CD8-positive, alpha-beta memory T cell (primary cell): ENCODE results near the gene APBA2. TPM values are rescaled to one million over a fixed set of nuclear protein-coding genes. Genes with fewer than 3 reads are reported as not detected.

ENCODE experiments used
- CTCF ChIA-PET: fragments of 350-600 bp; sonication (Branson Sonifier 250); formaldehyde crosslinking; loops from one replicate; lab custom pipeline; 2021; ENCODE audit warnings: antibody characterized with exemption; lab: Charles Lee
- POLR2A ChIA-PET: fragments of 350-600 bp; sonication (Branson Sonifier 250); formaldehyde crosslinking; loops from one replicate; lab custom pipeline; 2021; ENCODE audit warnings: antibody characterized with exemption; lab: Charles Lee
- DNase-seq, 5 donors: peaks; one replicate each; pipeline versions ENCODE4 v3.0.0 to v3.0.0-alpha.2; 2020 to 2022; ENCODE audit warnings: mixed read lengths in 1 of 5
- H3K27ac ChIP-seq: one replicate; pipeline ENCODE4 v1.7.0; 2013; ENCODE audit warnings: low read depth, mild to moderate bottlenecking, low read length, moderate library complexity
- H3K27me3 ChIP-seq: 2 replicates; pipeline ENCODE4 v1.7.0; 2013; ENCODE audit warnings: low read length, mild to moderate bottlenecking; ENCODE audit not compliant: insufficient read depth, poor library complexity, severe bottlenecking
- H3K36me3 ChIP-seq: 2 replicates; pipeline ENCODE4 v1.7.0; 2013; ENCODE audit warnings: mild to moderate bottlenecking, low read length, moderate library complexity; ENCODE audit not compliant: insufficient read depth
- H3K4me1 ChIP-seq: 2 replicates; pipeline ENCODE4 v1.7.0; 2013; ENCODE audit warnings: mild to moderate bottlenecking, low read length, moderate library complexity; ENCODE audit not compliant: insufficient read depth
- H3K4me3 ChIP-seq: 2 replicates; pipeline ENCODE4 v1.7.0; 2013; ENCODE audit warnings: mild to moderate bottlenecking, low read length
- H3K9me3 ChIP-seq: 2 replicates; pipeline ENCODE4 v1.7.0; 2013; ENCODE audit warnings: mild to moderate bottlenecking, low read length
- H3K27ac Mint-ChIP-seq, 8 donors: one replicate each; pipeline ENCODE4 v1.8.0; 2020 to 2021; ENCODE audit warnings: mixed read lengths in 8 of 8, mild to moderate bottlenecking in 6 of 8, inconsistent platforms in 3 of 8, moderate library complexity in 3 of 8
- H3K27me3 Mint-ChIP-seq, 2 donors: one replicate each; pipeline ENCODE4 v1.8.0; 2020 to 2021; ENCODE audit warnings: mixed read lengths in 2 of 2, mild to moderate bottlenecking in 1 of 2, moderate library complexity in 1 of 2
- H3K36me3 Mint-ChIP-seq, 3 donors: one replicate each; pipeline ENCODE4 v1.8.0; 2020 to 2021; ENCODE audit warnings: mixed read lengths in 3 of 3, inconsistent platforms in 1 of 3, mild to moderate bottlenecking in 1 of 3
- H3K4me1 Mint-ChIP-seq, 3 donors: one replicate each; pipeline ENCODE4 v1.8.0; 2020 to 2021; ENCODE audit warnings: mixed read lengths in 3 of 3, inconsistent platforms in 1 of 3, mild to moderate bottlenecking in 1 of 3
- H3K4me3 Mint-ChIP-seq, 7 donors: one replicate each; pipeline ENCODE4 v1.8.0; 2020 to 2021; ENCODE audit warnings: mixed read lengths in 7 of 7, mild to moderate bottlenecking in 6 of 7, moderate library complexity in 4 of 7, inconsistent platforms in 2 of 7
- H3K9me3 Mint-ChIP-seq, 5 donors: one replicate each; pipeline ENCODE4 v1.8.0; 2020 to 2022; ENCODE audit warnings: mixed read lengths in 5 of 5, mild to moderate bottlenecking in 3 of 5, moderate library complexity in 2 of 5, inconsistent platforms in 1 of 5
- polyA plus RNA-seq: library from polyadenylated mRNA; unstranded; fragments of 300-500 nt; fragmentation: Illumina TruSeq; gene quantifications from one replicate; pipeline ENCODE4 v1.2.3, GENCODE V29; 2021
- total RNA-seq, 2 experiments: library from RNA; stranded (reverse); gene quantifications; one replicate each; pipeline ENCODE4 v1.2.3, GENCODE V29; 2021

APBA2 gene
- total and polyA plus RNA-seq, 3 experiments from 2014 or later = 15.7 to 38.8 (median 18.0) TPM

DNA sequence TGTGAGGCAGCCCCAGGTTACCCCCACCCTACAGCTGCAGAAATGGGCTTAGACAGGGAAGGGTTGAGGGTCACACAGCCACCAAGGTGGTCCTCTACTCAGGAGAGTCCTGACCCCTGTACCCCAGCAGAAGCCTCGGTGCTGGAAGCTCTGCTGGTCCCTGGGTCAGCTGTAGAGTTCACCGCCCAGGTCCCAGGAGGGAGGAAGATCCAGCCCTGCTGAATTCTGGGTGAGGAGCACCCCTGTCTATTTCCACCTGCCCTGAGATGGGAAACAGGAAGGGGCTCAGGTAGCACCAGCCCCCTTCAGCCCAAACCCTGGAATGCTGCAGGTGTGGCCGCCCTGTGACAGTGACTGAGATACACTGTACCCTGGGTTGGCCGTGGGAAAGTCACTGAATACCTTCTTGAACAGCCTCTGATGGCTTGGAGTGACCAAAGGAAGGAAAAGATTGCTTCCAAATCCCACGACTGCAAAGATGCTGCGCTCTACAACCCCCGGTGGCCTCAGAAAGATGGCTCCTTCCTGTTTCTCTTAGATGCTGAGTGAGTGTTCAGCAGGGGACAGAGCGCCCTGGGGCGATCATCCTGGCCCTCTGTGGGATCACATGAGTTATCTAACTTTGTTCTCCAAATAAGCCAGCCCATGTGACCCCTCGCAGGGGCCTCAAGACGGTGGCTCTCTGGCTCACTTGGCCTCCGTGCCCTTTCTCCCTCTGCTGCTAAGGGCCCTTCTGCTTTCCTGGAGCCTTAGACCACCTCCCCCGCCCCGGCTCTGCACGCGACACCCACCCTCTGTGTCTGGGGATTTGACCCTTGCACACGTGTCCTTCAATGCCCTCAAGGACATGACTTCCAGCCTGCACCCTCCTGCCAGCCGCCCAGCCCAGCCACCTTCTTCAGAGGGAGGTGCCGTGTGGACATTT, 242.0 kb downstream of the APBA2 start:
- H3K4me1 ChIP-seq = no peaks in the 10 kb centered on the region
- H3K36me3 ChIP-seq = no peaks in the 10 kb centered on the region
- no peaks in the 10 kb centered on the region for H3K36me3 Mint-ChIP-seq
- ChIA-PET CTCF (no interaction called here), POLR2A (no interaction called here)
- no peaks in the 10 kb centered on the region for H3K27me3 ChIP-seq
- peaks cover 0 to 8% (median 3%) of the 10 kb centered on the region in 3 donors for H3K4me1 Mint-ChIP-seq
- peak in 1 of 5 donors; percentile 10 for DNase-seq
- no peaks in the 10 kb centered on the region for H3K9me3 ChIP-seq
- no peak overlapping the region for H3K4me3 ChIP-seq
- peaks cover 0 to 8% of the 10 kb centered on the region in 2 donors for H3K27me3 Mint-ChIP-seq
- H3K9me3 Mint-ChIP-seq = no peaks in the 10 kb centered on the region
- peak overlapping the region in 1 of 8 donors; percentile 40 for H3K27ac Mint-ChIP-seq
- no peak overlapping the region for H3K27ac ChIP-seq
- peak overlapping the region in 1 of 7 donors; percentile 61 for H3K4me3 Mint-ChIP-seq

DNA sequence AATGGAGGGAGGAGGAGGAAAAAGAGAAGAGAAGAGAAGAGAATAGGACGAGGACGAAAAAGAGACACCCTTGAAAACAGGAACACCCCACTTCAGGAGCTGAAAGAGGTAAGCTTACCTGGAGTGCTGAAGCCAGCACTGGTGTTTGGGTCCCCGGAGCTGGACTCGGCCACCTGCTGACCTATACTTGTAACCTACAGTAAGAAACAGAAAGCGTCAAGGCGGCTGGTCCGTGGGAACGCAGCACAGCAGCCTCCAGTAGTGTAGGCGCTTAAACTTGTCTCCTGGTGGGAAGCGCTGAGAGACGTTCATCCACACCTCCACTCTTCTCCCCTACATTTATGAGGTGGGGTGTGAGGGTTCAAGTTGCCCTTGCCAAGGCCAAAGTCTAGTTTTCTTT, 242.9 kb downstream of the APBA2 start:
- peaks cover 0 to 8% (median 3%) of the 10 kb centered on the region in 3 donors for H3K4me1 Mint-ChIP-seq
- CTCF ChIA-PET = no interaction called here

DNA sequence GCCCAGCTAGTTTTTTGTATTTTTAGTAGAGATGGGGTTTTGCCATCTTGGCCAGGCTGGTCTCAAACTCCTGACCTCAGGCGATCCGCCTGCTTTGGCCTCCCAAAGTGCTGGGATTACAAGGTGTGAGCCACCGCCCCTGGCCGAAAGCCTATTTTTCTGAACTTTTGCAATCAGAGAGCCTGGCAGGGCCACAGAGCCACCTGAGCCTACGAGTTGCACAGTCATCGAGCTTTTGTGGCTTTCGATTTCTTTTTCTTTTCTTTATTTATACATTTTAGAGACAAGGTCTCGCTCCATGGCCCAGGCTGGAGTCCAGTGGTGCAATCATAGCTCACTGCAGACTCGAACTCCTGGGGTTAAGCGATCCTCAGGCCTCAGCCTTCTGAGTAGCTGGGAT, 243.4 kb downstream of the APBA2 start:
- no peak overlapping the region for H3K27ac Mint-ChIP-seq
- Histone ChIP-seq H3K9me3 (no peaks in the 10 kb centered on the region), H3K27ac (no peak overlapping the region), H3K27me3 (no peaks in the 10 kb centered on the region), H3K4me1 (no peaks in the 10 kb centered on the region), H3K36me3 (no peaks in the 10 kb centered on the region), H3K4me3 (no peak overlapping the region)
- H3K4me3 Mint-ChIP-seq = no peak overlapping the region
- no peaks in the 10 kb centered on the region for H3K9me3 Mint-ChIP-seq
- ChIA-PET POLR2A (no interaction called here), CTCF (no interaction called here)
- peak in 1 of 5 donors; percentile 10 for DNase-seq
- H3K4me1 Mint-ChIP-seq = peaks cover 0 to 8% (median 3%) of the 10 kb centered on the region in 3 donors
- H3K36me3 Mint-ChIP-seq = no peaks in the 10 kb centered on the region
- H3K27me3 Mint-ChIP-seq = peaks cover 10 to 20% of the 10 kb centered on the region in 2 donors

More for the DNA sequence above, 242.9 kb downstream of the APBA2 start:
- Histone ChIP-seq H3K36me3 (no peaks in the 10 kb centered on the region), H3K4me1 (no peaks in the 10 kb centered on the region), H3K27ac (no peak overlapping the region), H3K4me3 (no peak overlapping the region), H3K9me3 (no peaks in the 10 kb centered on the region), H3K27me3 (no peaks in the 10 kb centered on the region)
- H3K36me3 Mint-ChIP-seq = no peaks in the 10 kb centered on the region
- no peak overlapping the region for H3K27ac Mint-ChIP-seq
- H3K27me3 Mint-ChIP-seq = peaks cover 5 to 14% of the 10 kb centered on the region in 2 donors
- DNase-seq = peak in 1 of 5 donors; percentile 15
- POLR2A ChIA-PET = no interaction called here
- H3K4me3 Mint-ChIP-seq = no peak overlapping the region
- no peaks in the 10 kb centered on the region for H3K9me3 Mint-ChIP-seq

DNA sequence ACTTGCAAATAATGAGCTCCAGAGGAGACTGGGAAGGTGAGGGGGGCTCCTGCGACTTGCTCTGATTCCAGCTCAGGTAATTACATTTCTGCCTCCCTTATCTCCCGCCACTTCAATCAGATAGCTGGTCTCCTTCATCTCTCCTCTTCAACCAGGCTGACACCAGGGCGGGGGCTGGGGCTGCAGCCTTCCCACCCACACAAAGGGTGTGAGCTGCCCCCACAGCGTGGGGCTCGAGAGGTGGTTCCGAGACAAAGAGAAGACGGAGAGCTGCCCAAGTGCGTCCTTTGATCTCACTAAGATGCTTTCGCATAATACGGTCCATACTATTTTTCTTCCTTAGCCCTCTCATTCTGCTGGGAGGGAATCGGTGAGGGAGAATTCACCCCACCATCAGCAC, 244.2 kb downstream of the APBA2 start:
- H3K9me3 ChIP-seq = no peaks in the 10 kb centered on the region
- H3K27ac Mint-ChIP-seq = no peak overlapping the region
- peak in 1 of 5 donors; percentile 18 for DNase-seq
- peaks cover 10 to 21% of the 10 kb centered on the region in 2 donors for H3K27me3 Mint-ChIP-seq
- H3K36me3 ChIP-seq = no peaks in the 10 kb centered on the region
- H3K27ac ChIP-seq = no peak overlapping the region
- no peaks in the 10 kb centered on the region for H3K36me3 Mint-ChIP-seq
- ChIA-PET CTCF (no interaction called here), POLR2A (no interaction called here)
- no peak overlapping the region for H3K4me3 ChIP-seq
- H3K9me3 Mint-ChIP-seq = no peaks in the 10 kb centered on the region
- peaks cover 0 to 8% (median 3%) of the 10 kb centered on the region in 3 donors for H3K4me1 Mint-ChIP-seq
- no peaks in the 10 kb centered on the region for H3K4me1 ChIP-seq
- no peaks in the 10 kb centered on the region for H3K27me3 ChIP-seq
- no peak overlapping the region for H3K4me3 Mint-ChIP-seq

DNA sequence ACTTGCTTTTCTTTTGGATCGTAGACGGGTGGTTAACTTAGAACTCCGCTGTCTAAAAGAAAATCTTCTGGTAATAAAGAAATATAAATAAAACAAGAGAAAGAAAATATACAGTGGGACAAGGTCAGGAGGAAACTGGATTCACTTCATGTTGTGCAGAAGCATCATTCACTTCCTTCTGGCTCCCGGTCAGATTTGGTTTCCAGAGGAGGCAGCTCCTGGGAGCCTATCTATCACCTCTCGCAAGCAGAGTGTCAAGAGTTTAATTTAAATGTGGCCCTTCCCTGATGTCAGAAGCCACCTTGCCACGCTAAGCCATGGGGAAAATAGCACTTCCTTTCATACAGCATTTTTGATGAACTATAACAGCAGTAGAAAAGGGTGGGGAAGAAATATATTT, 244.7 kb downstream of the APBA2 start:
- ChIA-PET POLR2A (no interaction called here), CTCF (no interaction called here)
- no peaks in the 10 kb centered on the region for H3K36me3 ChIP-seq
- DNase-seq = peak in 1 of 5 donors; percentile 12
- Mint-ChIP-seq H3K27me3 (peaks cover 10 to 24% of the 10 kb centered on the region in 2 donors), H3K9me3 (no peaks in the 10 kb centered on the region), H3K36me3 (no peaks in the 10 kb centered on the region), H3K4me1 (peaks cover 0 to 8% (median 3%) of the 10 kb centered on the region in 3 donors), H3K27ac (peak overlapping the region in 1 of 8 donors; percentile 18), H3K4me3 (no peak overlapping the region)
- H3K9me3 ChIP-seq = no peaks in the 10 kb centered on the region
- H3K4me3 ChIP-seq = no peak overlapping the region
- H3K4me1 ChIP-seq = no peaks in the 10 kb centered on the region
- H3K27me3 ChIP-seq = no peaks in the 10 kb centered on the region
- H3K27ac ChIP-seq = no peak overlapping the region

DNA sequence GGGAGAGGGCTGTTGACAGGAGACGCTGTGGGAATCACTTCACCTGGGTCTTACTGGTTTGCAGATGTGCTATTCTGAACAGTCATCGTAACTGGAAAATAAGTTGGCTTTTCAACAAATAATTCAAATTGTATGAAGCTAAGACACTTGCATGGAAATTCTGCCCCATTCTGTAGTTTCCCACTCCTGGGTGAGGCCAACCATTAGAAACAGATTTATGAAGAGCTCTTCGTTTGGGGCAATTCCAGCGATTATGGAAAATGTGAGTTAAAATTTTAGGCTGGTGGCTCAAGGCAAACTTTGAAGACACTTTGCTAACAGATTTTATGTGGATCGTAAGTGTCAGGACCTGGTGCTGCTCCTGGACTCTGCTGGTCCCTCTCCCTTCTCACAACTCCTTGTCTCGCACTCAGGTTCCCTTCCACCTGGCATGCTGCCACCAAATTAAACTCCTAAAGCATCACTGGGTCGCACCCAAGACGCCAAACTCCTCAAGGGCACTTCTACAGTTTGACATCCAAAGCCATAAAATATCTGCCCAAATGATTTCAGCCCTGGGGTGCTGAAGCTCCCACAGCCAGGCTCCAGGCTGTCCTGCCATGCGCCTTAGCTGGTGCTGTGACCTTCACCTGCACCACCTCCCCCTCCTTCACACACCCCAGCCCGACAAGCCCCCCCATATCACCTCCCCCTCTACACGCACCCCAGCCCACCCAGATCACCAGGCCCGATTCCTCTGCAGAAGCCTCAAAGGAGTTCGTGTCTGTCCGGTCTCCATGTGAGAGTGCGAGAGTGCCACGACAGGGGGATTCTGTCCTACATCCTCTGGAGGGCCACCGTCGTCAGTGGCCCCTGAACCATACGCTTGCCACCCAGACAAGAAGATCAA, 245.4 kb downstream of the APBA2 start:
- Mint-ChIP-seq H3K4me1 (peaks cover 0 to 8% (median 3%) of the 10 kb centered on the region in 3 donors), H3K4me3 (peak overlapping the region in 2 of 7 donors; percentile 7 to 25), H3K27ac (peak overlapping the region in 2 of 8 donors; percentile 18 to 50), H3K9me3 (no peaks in the 10 kb centered on the region), H3K36me3 (no peaks in the 10 kb centered on the region), H3K27me3 (peaks cover 10 to 24% of the 10 kb centered on the region in 2 donors)
- Histone ChIP-seq H3K36me3 (no peaks in the 10 kb centered on the region), H3K27me3 (no peaks in the 10 kb centered on the region), H3K27ac (no peak overlapping the region), H3K9me3 (no peaks in the 10 kb centered on the region), H3K4me3 (no peak overlapping the region), H3K4me1 (no peaks in the 10 kb centered on the region)
- POLR2A ChIA-PET = no interaction called here
- DNase-seq = peak in 1 of 5 donors; percentile 34
- CTCF ChIA-PET = no interaction called here

DNA sequence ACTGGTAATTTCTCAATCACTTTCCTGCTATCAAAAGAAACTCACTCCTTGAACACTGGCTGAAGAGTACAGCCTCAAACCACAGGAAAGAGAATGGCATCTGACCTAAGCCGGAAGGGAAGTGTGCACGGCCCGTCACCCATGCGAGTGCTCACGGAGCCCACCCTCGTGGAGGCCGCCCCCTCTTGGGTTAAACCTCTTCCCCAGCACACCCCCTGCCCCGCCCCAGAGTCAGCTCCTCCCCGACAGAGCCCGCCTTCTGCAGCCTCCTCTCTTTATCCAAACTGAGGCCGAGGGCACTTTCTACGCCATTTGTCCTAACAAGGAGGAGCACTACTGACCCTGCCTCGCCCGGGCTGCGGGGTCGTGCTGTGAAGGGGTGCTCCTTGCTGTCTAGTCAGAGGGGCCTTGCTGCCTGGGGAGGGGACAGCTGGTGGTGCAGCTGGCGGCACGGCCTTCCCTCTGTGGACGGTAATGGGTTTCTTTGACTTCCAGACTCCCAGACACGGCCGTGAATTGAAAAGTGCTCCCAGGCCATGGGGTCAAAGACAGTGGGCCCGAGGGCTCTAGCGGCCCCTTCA, 246.2 kb downstream of the APBA2 start:
- no peaks in the 10 kb centered on the region for H3K36me3 Mint-ChIP-seq
- H3K4me3 ChIP-seq = no peak overlapping the region
- H3K27ac Mint-ChIP-seq = peak overlapping the region in 1 of 8 donors; percentile 50
- DNase-seq = peak in 1 of 5 donors; percentile 39
- no peaks in the 10 kb centered on the region for H3K4me1 ChIP-seq
- ChIA-PET CTCF (no interaction called here), POLR2A (no interaction called here)
- H3K27ac ChIP-seq = no peak overlapping the region
- no peaks in the 10 kb centered on the region for H3K36me3 ChIP-seq
- H3K9me3 Mint-ChIP-seq = no peaks in the 10 kb centered on the region
- no peaks in the 10 kb centered on the region for H3K27me3 ChIP-seq
- peak overlapping the region in 2 of 7 donors; percentile 25 to 59 for H3K4me3 Mint-ChIP-seq
- H3K4me1 Mint-ChIP-seq = peaks cover 0 to 8% (median 3%) of the 10 kb centered on the region in 3 donors
- H3K9me3 ChIP-seq = no peaks in the 10 kb centered on the region
- peaks cover 10 to 28% of the 10 kb centered on the region in 2 donors for H3K27me3 Mint-ChIP-seq
